ENCODE measurements around the gene GAK. TPM values are rescaled to one million over a fixed set of nuclear protein-coding genes. Genes with fewer than 3 reads are reported as not detected.

GAK gene
- total and polyA plus RNA-seq, 7 donors, result 20.9 to 55.8 (median 36.4) TPM

- H3K4me1 ChIP-seq, result no peaks in the 10 kb centered on the region
- DNase-seq (no peak), ATAC-seq (no peak)
- no peaks in the 10 kb centered on the region for H3K27me3 ChIP-seq (ENCODE audit: insufficient read depth in 3 of 3, low read length in 2 of 3)
- intact Hi-C loops (cut with DNase I), result no loop called here
- WGBS, 3 donors, result 96 to 97% (median 96%) methylated on average over 13 of the region's 13 CpGs
- no peak overlapping the region for H3K4me3 ChIP-seq
- no peak for TF ChIP-seq CTCF (IDR thresholded peaks at IDR 0.05)
- H3K27ac ChIP-seq, result no peak overlapping the region
- no peaks in the 10 kb centered on the region for H3K9me3 ChIP-seq
- H3K36me3 ChIP-seq (ENCODE audit: insufficient read depth in 1 of 2, low read depth in 1 of 2), result peaks cover 0 to 50% of the 10 kb centered on the region in 2 donors
Observed at GRCh38 chr4:953574-953915, 21.4 kb upstream of the GAK start.

GRCh38 chr4:952881-953573 lies 20.9 kb upstream of the GAK start:
- no peak for TF ChIP-seq CTCF (IDR thresholded peaks at IDR 0.05)
- peak in 1 of 2 donors; percentile 48 for DNase-seq
- Histone ChIP-seq H3K27me3 (ENCODE audit: insufficient read depth in 3 of 3, low read length in 2 of 3) (no peaks in the 10 kb centered on the region), H3K36me3 (ENCODE audit: insufficient read depth in 1 of 2, low read depth in 1 of 2) (peaks cover 0 to 45% of the 10 kb centered on the region in 2 donors), H3K9me3 (no peaks in the 10 kb centered on the region), H3K4me1 (no peaks in the 10 kb centered on the region), H3K4me3 (no peak overlapping the region), H3K27ac (no peak overlapping the region)
- intact Hi-C loops (cut with DNase I), result no loop called here
- WGBS, 3 donors, result 94% methylated on average over 28 of the region's 28 CpGs
- ATAC-seq, result no peak

GRCh38 chr4:951594-952468 lies 19.7 kb upstream of the GAK start:
- Histone ChIP-seq H3K36me3 (ENCODE audit: insufficient read depth in 1 of 2, low read depth in 1 of 2) (peaks cover 0 to 39% of the 10 kb centered on the region in 2 donors), H3K4me3 (no peak overlapping the region), H3K4me1 (no peaks in the 10 kb centered on the region), H3K27me3 (ENCODE audit: insufficient read depth in 3 of 3, low read length in 2 of 3) (no peaks in the 10 kb centered on the region), H3K27ac (no peak overlapping the region), H3K9me3 (no peaks in the 10 kb centered on the region)
- intact Hi-C loops (cut with DNase I), result no loop called here
- TF ChIP-seq CTCF (IDR thresholded peaks at IDR 0.05), result no peak
- WGBS, 3 donors, result 71 to 75% (median 72%) methylated on average over 23 of the region's 23 CpGs
- DNase-seq, result peak in 1 of 2 donors; percentile 50
- ATAC-seq, result no peak

GRCh38 chr4:951186-951585 lies 19.1 kb upstream of the GAK start:
- Histone ChIP-seq H3K36me3 (ENCODE audit: insufficient read depth in 1 of 2, low read depth in 1 of 2) (peaks cover 0 to 36% of the 10 kb centered on the region in 2 donors), H3K27ac (no peak overlapping the region), H3K27me3 (ENCODE audit: insufficient read depth in 3 of 3, low read length in 2 of 3) (no peaks in the 10 kb centered on the region), H3K4me3 (no peak overlapping the region), H3K4me1 (no peaks in the 10 kb centered on the region), H3K9me3 (no peaks in the 10 kb centered on the region)
- DNase-seq (peak in 1 of 2 donors; percentile 34), ATAC-seq (peak in 2 of 4 donors; percentile 53 to 59)
- intact Hi-C loops (cut with DNase I), result no loop called here
- 34 to 46% (median 44%) methylated on average over 7 of the region's 7 CpGs for WGBS, 3 donors
- TF ChIP-seq CTCF (IDR thresholded peaks at IDR 0.05), result no peak
